Measurements from ENCODE around the gene ATAT1.

The ATAT1 gene

GRCh38 chr6:30682143-30683117 is 55.8 kb downstream of the ATAT1 start:
- TF ChIP-seq CTCF (IDR thresholded peaks at IDR 0.05; ENCODE audit: insufficient read depth, missing control alignments): no peak
- FAIRE-seq (no peak), DNase-seq (ENCODE audit: insufficient read length, low spot score) (no peak)

- FAIRE-seq: no peak
- no peak for DNase-seq (ENCODE audit: insufficient read length, low spot score)
- no peak for TF ChIP-seq CTCF (IDR thresholded peaks at IDR 0.05; ENCODE audit: insufficient read depth, missing control alignments)
Observed at GRCh38 chr6:30683183-30683979, 56.7 kb downstream of the ATAT1 start.

- no peak for FAIRE-seq
- DNase-seq (ENCODE audit: insufficient read length, low spot score): no peak
Observed at GRCh38 chr6:30683980-30684338, 57.3 kb downstream of the ATAT1 start.

GRCh38 chr6:30684386-30685156 is 57.9 kb downstream of the ATAT1 start:
- FAIRE-seq (no peak), DNase-seq (ENCODE audit: insufficient read length, low spot score) (no peak)
- no peak for TF ChIP-seq CTCF (IDR thresholded peaks at IDR 0.05; ENCODE audit: insufficient read depth, missing control alignments)

More at GRCh38 chr6:30683980-30684338, 57.3 kb downstream of the ATAT1 start:
- no peak for TF ChIP-seq CTCF (IDR thresholded peaks at IDR 0.05; ENCODE audit: insufficient read depth, missing control alignments)

GRCh38 chr6:30685157-30686008 is 58.7 kb downstream of the ATAT1 start:
- FAIRE-seq: no peak
- no peak for DNase-seq (ENCODE audit: insufficient read length, low spot score)
- TF ChIP-seq CTCF (IDR thresholded peaks at IDR 0.05; ENCODE audit: insufficient read depth, missing control alignments): no peak
